WERI-Rb-1 (cell line): ENCODE measurements around the gene AMER3.
A peak's percentile ranks its signal among the peaks of the same experiment; 100 is the strongest.

Source experiments
- DNase-seq: peaks from one replicate; pipeline ENCODE4 v3.0.0-alpha.2; 2020
- H3K27ac ChIP-seq: fragments of 250-450 bp; sonication (Bioruptor Pico); 2 replicates; pipeline ENCODE4 v1.5.1; 2020; ENCODE audit warnings: mild to moderate bottlenecking, moderate library complexity
- H3K27me3 ChIP-seq: fragments of 250-450 bp; sonication (Bioruptor Pico); 2 replicates; pipeline ENCODE4 v1.5.1; 2021; ENCODE audit warnings: mild to moderate bottlenecking, low read depth, moderate library complexity; ENCODE audit not compliant: insufficient read depth, severe bottlenecking
- H3K36me3 ChIP-seq: fragments of 250-450 bp; sonication (Bioruptor Pico); 2 replicates; pipeline ENCODE4 v1.5.1; 2020; ENCODE audit warnings: mild to moderate bottlenecking, moderate library complexity
- H3K4me3 ChIP-seq: 2 replicates; pipeline ENCODE4 v1.5.1; 2011; ENCODE audit warnings: low read depth, mild to moderate bottlenecking, control low read depth, low read length
- H3K9me3 ChIP-seq: fragments of 250-450 bp; sonication (Bioruptor Pico); 2 replicates; pipeline ENCODE4 v1.5.1; 2021; ENCODE audit warnings: mild to moderate bottlenecking, moderate library complexity; ENCODE audit not compliant: severe bottlenecking
- TF ChIP-seq, protein P1 (sequence below): IDR thresholded peaks from 2 replicates; pipeline ENCODE4 v1.5.1; 2011; ENCODE audit warnings: low read depth, mild to moderate bottlenecking, control low read depth, inconsistent platforms, low read length

AMER3 gene

DNA sequence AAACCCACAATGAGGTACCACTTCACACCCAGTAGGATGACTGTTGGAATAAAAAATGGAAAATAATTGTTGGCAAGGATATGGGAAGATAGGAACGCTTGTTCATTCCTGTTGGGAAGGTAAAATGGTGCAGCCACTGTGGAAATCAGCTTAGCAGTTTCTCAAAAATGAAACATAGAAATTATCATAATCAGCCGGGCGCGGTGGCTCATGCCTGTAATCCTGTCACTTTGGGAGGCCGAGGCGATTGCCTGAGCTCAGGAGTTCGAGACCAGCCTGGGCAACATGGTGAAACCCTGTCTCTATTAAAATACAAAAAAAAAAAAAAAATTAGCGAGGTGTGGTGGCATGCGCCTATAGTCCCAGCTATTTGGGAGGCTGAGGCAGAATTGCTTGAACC is 23.4 kb downstream of the AMER3 start:
- TF ChIP-seq, protein P1, sequence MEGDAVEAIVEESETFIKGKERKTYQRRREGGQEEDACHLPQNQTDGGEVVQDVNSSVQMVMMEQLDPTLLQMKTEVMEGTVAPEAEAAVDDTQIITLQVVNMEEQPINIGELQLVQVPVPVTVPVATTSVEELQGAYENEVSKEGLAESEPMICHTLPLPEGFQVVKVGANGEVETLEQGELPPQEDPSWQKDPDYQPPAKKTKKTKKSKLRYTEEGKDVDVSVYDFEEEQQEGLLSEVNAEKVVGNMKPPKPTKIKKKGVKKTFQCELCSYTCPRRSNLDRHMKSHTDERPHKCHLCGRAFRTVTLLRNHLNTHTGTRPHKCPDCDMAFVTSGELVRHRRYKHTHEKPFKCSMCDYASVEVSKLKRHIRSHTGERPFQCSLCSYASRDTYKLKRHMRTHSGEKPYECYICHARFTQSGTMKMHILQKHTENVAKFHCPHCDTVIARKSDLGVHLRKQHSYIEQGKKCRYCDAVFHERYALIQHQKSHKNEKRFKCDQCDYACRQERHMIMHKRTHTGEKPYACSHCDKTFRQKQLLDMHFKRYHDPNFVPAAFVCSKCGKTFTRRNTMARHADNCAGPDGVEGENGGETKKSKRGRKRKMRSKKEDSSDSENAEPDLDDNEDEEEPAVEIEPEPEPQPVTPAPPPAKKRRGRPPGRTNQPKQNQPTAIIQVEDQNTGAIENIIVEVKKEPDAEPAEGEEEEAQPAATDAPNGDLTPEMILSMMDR: no peak
- Histone ChIP-seq H3K27me3 (no peaks in the 10 kb centered on the region), H3K4me3 (no peak overlapping the region), H3K9me3 (peaks cover 2% of the 10 kb centered on the region), H3K27ac (no peak overlapping the region), H3K36me3 (no peaks in the 10 kb centered on the region)
- DNase-seq: no peak

GRCh38 chr2:130785466-130786055 is 30.2 kb downstream of the AMER3 start:
- Histone ChIP-seq H3K4me3 (no peak overlapping the region), H3K9me3 (peaks cover 2% of the 10 kb centered on the region), H3K27me3 (no peaks in the 10 kb centered on the region), H3K27ac (no peak overlapping the region), H3K36me3 (no peaks in the 10 kb centered on the region)
- TF ChIP-seq, protein P1: no peak
- DNase-seq: peak; percentile 45

GRCh38 chr2:130786076-130786475 is 30.7 kb downstream of the AMER3 start:
- Histone ChIP-seq H3K27me3 (no peaks in the 10 kb centered on the region), H3K36me3 (no peaks in the 10 kb centered on the region), H3K27ac (no peak overlapping the region), H3K4me3 (no peak overlapping the region), H3K9me3 (peaks cover 2% of the 10 kb centered on the region)
- TF ChIP-seq, protein P1: no peak
- no peak for DNase-seq

GRCh38 chr2:130787841-130788240 is 32.5 kb downstream of the AMER3 start:
- H3K9me3 ChIP-seq: peaks cover 2% of the 10 kb centered on the region

GRCh38 chr2:130790312-130790711 is 35.0 kb downstream of the AMER3 start:
- Histone ChIP-seq H3K4me3 (no peak overlapping the region), H3K9me3 (no peaks in the 10 kb centered on the region), H3K27me3 (no peaks in the 10 kb centered on the region), H3K36me3 (no peaks in the 10 kb centered on the region), H3K27ac (no peak overlapping the region)
- DNase-seq: no peak
- TF ChIP-seq, protein P1: no peak

More at GRCh38 chr2:130787841-130788240, 32.5 kb downstream of the AMER3 start:
- H3K27ac ChIP-seq: no peak overlapping the region
- no peak overlapping the region for H3K4me3 ChIP-seq
- no peak for DNase-seq
- TF ChIP-seq, protein P1: no peak
- H3K36me3 ChIP-seq: no peaks in the 10 kb centered on the region
- H3K27me3 ChIP-seq: no peaks in the 10 kb centered on the region
